ENCODE measurements around the gene LRRC40. TPM values are rescaled to one million over a fixed set of nuclear protein-coding genes. Genes with fewer than 3 reads are reported as not detected.
"Not testable (repeated sequence)": the region's sequence is repeated elsewhere in the genome, so short reads cannot be mapped to it uniquely, and the experiment has no call there.

Gene LRRC40
- total RNA-seq, 2 experiments from 2014 or later: 12.4 to 13.3 TPM

DNA sequence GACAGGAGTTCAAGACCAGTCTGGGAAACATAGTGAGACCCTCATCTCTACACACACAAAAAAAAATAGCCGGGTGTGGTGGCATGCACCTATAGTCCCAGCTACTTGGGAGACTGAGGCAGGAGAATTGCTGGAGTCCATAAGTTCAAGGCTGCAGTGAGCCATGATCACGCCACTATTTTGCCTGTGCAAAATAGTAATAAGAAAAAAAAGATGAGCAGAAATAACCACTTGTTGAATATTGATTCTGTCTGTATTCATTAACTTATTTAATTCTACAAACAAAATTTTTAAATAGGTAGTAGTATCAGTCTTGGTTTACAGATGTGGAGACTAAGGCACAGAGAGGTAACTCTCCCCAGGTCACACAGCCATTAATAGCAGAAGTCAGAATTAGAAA, 16.9 kb downstream of the LRRC40 start:
- ChIA-PET CTCF (no interaction called here), POLR2A (no interaction called here)
- Mint-ChIP-seq H3K9me3 (no peaks in the 10 kb centered on the region), H3K36me3 (ENCODE audit: low read depth) (peaks cover 39% of the 10 kb centered on the region), H3K27me3 (no peaks in the 10 kb centered on the region), H3K4me3 (no peak overlapping the region), H3K27ac (no peak overlapping the region), H3K4me1 (ENCODE audit: low read depth) (peaks cover 41% of the 10 kb centered on the region)
- ATAC-seq (ENCODE audit: poor library complexity) (no peak), DNase-seq (no peak)
- H3K9me3 ChIP-seq (ENCODE audit: control insufficient read depth in 1 of 2, insufficient read depth in 1 of 2, low read length in 2 of 2): no peaks in the 10 kb centered on the region
- TF ChIP-seq, protein P1, sequence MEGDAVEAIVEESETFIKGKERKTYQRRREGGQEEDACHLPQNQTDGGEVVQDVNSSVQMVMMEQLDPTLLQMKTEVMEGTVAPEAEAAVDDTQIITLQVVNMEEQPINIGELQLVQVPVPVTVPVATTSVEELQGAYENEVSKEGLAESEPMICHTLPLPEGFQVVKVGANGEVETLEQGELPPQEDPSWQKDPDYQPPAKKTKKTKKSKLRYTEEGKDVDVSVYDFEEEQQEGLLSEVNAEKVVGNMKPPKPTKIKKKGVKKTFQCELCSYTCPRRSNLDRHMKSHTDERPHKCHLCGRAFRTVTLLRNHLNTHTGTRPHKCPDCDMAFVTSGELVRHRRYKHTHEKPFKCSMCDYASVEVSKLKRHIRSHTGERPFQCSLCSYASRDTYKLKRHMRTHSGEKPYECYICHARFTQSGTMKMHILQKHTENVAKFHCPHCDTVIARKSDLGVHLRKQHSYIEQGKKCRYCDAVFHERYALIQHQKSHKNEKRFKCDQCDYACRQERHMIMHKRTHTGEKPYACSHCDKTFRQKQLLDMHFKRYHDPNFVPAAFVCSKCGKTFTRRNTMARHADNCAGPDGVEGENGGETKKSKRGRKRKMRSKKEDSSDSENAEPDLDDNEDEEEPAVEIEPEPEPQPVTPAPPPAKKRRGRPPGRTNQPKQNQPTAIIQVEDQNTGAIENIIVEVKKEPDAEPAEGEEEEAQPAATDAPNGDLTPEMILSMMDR (IDR thresholded peaks at IDR 0.05): no peak
- H3K4me1 ChIP-seq (ENCODE audit: insufficient read depth, low read length): no peaks in the 10 kb centered on the region
- no peak overlapping the region for H3K4me3 ChIP-seq (ENCODE audit: low read length)
- peaks cover 6% of the 10 kb centered on the region for H3K36me3 ChIP-seq (ENCODE audit: insufficient read depth, low read length)
- H3K27me3 ChIP-seq (ENCODE audit: control insufficient read depth in 1 of 2, insufficient read depth in 2 of 2, low read length in 2 of 2): no peaks in the 10 kb centered on the region
- intact Hi-C loops (cut with DNase I, micrococcal nuclease): no loop called here
- H3K27ac ChIP-seq (ENCODE audit: low read depth in 1 of 2, low read length in 2 of 2): no peak overlapping the region

- CTCF ChIA-PET; H3K4me3 ChIP-seq (ENCODE audit: low read length); POLR2A ChIA-PET; H3K27me3 Mint-ChIP-seq; DNase-seq; H3K4me3 Mint-ChIP-seq; H3K4me1 ChIP-seq (ENCODE audit: insufficient read depth, low read length); H3K27ac ChIP-seq (ENCODE audit: low read depth in 1 of 2, low read length in 2 of 2); ATAC-seq (ENCODE audit: poor library complexity); H3K9me3 ChIP-seq (ENCODE audit: control insufficient read depth in 1 of 2, insufficient read depth in 1 of 2, low read length in 2 of 2); intact Hi-C loops (cut with DNase I, micrococcal nuclease); H3K27ac Mint-ChIP-seq; H3K27me3 ChIP-seq (ENCODE audit: control insufficient read depth in 1 of 2, insufficient read depth in 2 of 2, low read length in 2 of 2); H3K9me3 Mint-ChIP-seq: not testable (repeated sequence)
- H3K36me3 Mint-ChIP-seq (ENCODE audit: low read depth): peaks cover 58% of the 10 kb centered on the region
- peaks cover 15% of the 10 kb centered on the region for H3K4me1 Mint-ChIP-seq (ENCODE audit: low read depth)
- H3K36me3 ChIP-seq (ENCODE audit: insufficient read depth, low read length): peaks cover 11% of the 10 kb centered on the region
These were observed 20.2 kb downstream of the LRRC40 start for GRCh38 chr1:70185181-70185580.

- intact Hi-C loops (cut with DNase I, micrococcal nuclease): no loop called here
- H3K4me3 ChIP-seq (ENCODE audit: low read length): no peak overlapping the region
- ChIA-PET POLR2A (no interaction called here), CTCF (no interaction called here)
- no peak overlapping the region for H3K27ac Mint-ChIP-seq
- no peaks in the 10 kb centered on the region for H3K4me1 ChIP-seq (ENCODE audit: insufficient read depth, low read length)
- ATAC-seq (ENCODE audit: poor library complexity): no peak
- no peak overlapping the region for H3K4me3 Mint-ChIP-seq
- H3K4me1 Mint-ChIP-seq (ENCODE audit: low read depth): no peaks in the 10 kb centered on the region
- H3K9me3 ChIP-seq (ENCODE audit: control insufficient read depth in 1 of 2, insufficient read depth in 1 of 2, low read length in 2 of 2): no peaks in the 10 kb centered on the region
- H3K9me3 Mint-ChIP-seq: no peaks in the 10 kb centered on the region
- H3K27me3 Mint-ChIP-seq: no peaks in the 10 kb centered on the region
- H3K27ac ChIP-seq (ENCODE audit: low read depth in 1 of 2, low read length in 2 of 2): no peak overlapping the region
- peaks cover 74% of the 10 kb centered on the region for H3K36me3 Mint-ChIP-seq (ENCODE audit: low read depth)
- no peaks in the 10 kb centered on the region for H3K27me3 ChIP-seq (ENCODE audit: control insufficient read depth in 1 of 2, insufficient read depth in 2 of 2, low read length in 2 of 2)
- H3K36me3 ChIP-seq (ENCODE audit: insufficient read depth, low read length): peaks cover 5% of the 10 kb centered on the region
- TF ChIP-seq, protein P1 (IDR thresholded peaks at IDR 0.05): no peak
- no peak for DNase-seq
These were observed 33.9 kb downstream of the LRRC40 start for GRCh38 chr1:70171512-70171911.

DNA sequence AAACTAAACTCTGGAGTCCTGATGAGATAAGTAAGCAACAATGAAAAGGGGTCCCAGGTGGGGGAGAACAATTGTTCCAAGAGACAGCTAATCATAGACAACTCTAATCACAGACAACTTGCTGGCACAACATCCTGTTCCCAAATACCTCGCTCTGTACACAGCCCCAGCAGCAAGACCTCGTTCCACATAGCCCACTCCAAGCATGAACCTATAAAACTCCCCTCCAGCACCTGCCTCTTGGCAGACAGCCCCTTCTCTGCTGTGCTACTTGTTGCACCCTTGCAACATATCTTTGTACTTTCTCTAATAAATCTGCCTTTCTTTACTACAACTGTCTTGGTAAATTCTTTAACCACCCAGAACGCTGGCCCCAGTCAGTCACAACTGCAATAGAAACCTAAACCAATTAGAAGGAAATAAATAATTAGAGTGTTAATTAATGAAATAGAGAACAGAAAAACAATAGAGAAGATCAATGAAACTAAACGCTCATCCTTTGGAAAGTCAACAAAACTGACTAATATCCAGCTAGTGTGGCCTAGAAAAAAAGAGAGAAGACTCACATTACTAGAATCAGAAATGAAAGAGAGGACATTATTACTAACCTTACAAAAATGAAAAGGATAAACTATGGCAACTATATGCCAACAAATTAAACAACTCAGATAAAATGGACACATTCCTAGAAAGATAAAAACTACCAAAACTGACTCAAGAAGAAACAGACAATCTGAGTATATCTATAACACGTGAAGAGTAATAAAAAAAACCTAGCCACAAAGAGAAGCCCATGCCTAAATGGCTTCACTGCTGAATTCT, 36.1 kb downstream of the LRRC40 start:
- POLR2A ChIA-PET: no interaction called here
- Histone ChIP-seq H3K4me1 (ENCODE audit: insufficient read depth, low read length) (no peaks in the 10 kb centered on the region), H3K27ac (ENCODE audit: low read depth in 1 of 2, low read length in 2 of 2) (no peak overlapping the region), H3K9me3 (ENCODE audit: control insufficient read depth in 1 of 2, insufficient read depth in 1 of 2, low read length in 2 of 2) (no peaks in the 10 kb centered on the region), H3K36me3 (ENCODE audit: insufficient read depth, low read length) (peaks cover under 1% of the 10 kb centered on the region), H3K27me3 (ENCODE audit: control insufficient read depth in 1 of 2, insufficient read depth in 2 of 2, low read length in 2 of 2) (no peaks in the 10 kb centered on the region), H3K4me3 (ENCODE audit: low read length) (no peak overlapping the region)
- no peak for DNase-seq
- H3K27me3 Mint-ChIP-seq: no peaks in the 10 kb centered on the region
- intact Hi-C loops (cut with DNase I, micrococcal nuclease): no loop called here
- TF ChIP-seq, protein P1 (IDR thresholded peaks at IDR 0.05): no peak
- H3K9me3 Mint-ChIP-seq: no peaks in the 10 kb centered on the region
- CTCF ChIA-PET: no interaction called here
- H3K36me3 Mint-ChIP-seq (ENCODE audit: low read depth): peaks cover 70% of the 10 kb centered on the region
- H3K4me3 Mint-ChIP-seq: no peak overlapping the region
- no peak overlapping the region for H3K27ac Mint-ChIP-seq
- no peaks in the 10 kb centered on the region for H3K4me1 Mint-ChIP-seq (ENCODE audit: low read depth)
- ATAC-seq (ENCODE audit: poor library complexity): no peak
